ENCODE results near the gene RPS17. TPM values are rescaled to one million over a fixed set of nuclear protein-coding genes. Genes with fewer than 3 reads are reported as not detected.

The RPS17 gene
- total and polyA plus RNA-seq, 12 donors: 1,210 to 3,062 (median 1,598) TPM

DNA sequence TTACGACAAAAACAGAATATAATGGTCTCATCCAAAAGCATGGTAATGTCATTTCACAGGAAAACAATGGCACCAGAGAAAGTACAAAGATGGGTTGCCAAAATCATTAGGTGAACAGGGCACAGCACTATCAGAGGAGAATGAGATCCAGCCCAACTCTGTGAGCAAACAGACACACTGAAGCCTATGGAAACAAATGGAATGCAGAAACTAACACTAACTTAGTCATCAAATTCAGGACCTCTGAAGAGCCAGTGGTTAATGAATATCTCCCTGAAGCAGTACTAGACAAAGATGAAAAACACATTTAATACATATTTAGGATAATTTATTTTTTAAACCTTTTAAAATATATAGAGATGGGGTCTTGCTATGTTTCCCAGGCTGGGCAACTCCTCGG is 14.6 kb upstream of the RPS17 start:
- no peaks in the 10 kb centered on the region for H3K4me1 ChIP-seq (replicated peaks in 1 of 2)
- intact Hi-C loops (cut with DNase I): no loop called here
- no peak overlapping the region for H3K4me3 ChIP-seq
- no peaks in the 10 kb centered on the region for H3K36me3 ChIP-seq (replicated peaks in 1 of 2)
- no peaks in the 10 kb centered on the region for H3K27me3 ChIP-seq
- DNase-seq: no peak
- no peaks in the 10 kb centered on the region for H3K9me3 ChIP-seq (replicated peaks in 1 of 3)
- no peak overlapping the region for H3K27ac ChIP-seq
- no peak for TF ChIP-seq POLR2A (IDR thresholded peaks at IDR 0.05)
- TF ChIP-seq, protein P1, sequence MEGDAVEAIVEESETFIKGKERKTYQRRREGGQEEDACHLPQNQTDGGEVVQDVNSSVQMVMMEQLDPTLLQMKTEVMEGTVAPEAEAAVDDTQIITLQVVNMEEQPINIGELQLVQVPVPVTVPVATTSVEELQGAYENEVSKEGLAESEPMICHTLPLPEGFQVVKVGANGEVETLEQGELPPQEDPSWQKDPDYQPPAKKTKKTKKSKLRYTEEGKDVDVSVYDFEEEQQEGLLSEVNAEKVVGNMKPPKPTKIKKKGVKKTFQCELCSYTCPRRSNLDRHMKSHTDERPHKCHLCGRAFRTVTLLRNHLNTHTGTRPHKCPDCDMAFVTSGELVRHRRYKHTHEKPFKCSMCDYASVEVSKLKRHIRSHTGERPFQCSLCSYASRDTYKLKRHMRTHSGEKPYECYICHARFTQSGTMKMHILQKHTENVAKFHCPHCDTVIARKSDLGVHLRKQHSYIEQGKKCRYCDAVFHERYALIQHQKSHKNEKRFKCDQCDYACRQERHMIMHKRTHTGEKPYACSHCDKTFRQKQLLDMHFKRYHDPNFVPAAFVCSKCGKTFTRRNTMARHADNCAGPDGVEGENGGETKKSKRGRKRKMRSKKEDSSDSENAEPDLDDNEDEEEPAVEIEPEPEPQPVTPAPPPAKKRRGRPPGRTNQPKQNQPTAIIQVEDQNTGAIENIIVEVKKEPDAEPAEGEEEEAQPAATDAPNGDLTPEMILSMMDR (IDR thresholded peaks at IDR 0.05): no peak
- WGBS, 4 donors: 91 to 98% (median 93%) methylated on average over 2 of the region's 2 CpGs

DNA sequence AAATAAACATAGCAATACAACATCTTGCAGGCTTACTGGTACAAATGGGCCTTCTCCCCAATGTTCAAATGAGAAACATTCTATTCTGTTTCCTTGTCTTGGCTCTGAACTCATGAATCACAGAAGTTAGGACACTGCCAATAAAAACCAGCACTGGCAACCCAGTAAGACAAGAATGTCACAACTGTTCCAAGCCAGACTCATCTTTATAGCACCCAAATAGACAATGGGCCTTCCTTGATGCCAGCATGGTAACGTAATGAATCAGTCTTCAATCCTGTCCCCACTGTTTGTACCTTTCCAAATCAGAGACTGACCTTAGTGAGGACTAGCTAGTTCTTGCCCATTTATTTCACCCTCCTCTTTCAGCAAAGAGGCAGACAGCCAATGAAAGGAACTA is 14.1 kb upstream of the RPS17 start:
- intact Hi-C loops (cut with DNase I): no loop called here
- no peaks in the 10 kb centered on the region for H3K36me3 ChIP-seq (replicated peaks in 1 of 2)
- no peaks in the 10 kb centered on the region for H3K4me1 ChIP-seq (replicated peaks in 1 of 2)
- no peaks in the 10 kb centered on the region for H3K9me3 ChIP-seq (replicated peaks in 1 of 3)
- TF ChIP-seq, protein P1 (IDR thresholded peaks at IDR 0.05): no peak
- no peak for TF ChIP-seq POLR2A (IDR thresholded peaks at IDR 0.05)
- no peak for DNase-seq
- no peak overlapping the region for H3K4me3 ChIP-seq
- H3K27me3 ChIP-seq: no peaks in the 10 kb centered on the region
- H3K27ac ChIP-seq: no peak overlapping the region
- 79 to 95% (median 83%) methylated on average over 1 of the region's 1 CpG for WGBS, 4 donors

DNA sequence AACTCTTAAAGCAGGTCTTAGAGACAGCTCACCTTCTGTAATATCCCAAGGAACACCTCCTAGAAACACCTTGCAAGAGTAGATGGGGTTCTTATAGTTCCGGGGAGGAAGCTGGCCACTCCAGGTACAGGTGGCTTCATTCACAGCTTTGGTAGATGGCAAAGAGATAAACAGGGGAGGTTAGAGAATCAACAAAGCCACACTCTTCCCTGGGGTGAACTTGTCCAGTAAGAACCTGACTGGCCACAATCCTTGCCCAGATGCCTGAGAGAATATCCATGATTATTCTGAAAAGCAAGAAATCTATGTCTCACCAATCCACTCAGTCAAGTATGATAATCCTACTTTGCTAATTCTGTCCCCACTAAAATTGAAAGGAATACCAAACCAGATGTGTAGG is 13.6 kb upstream of the RPS17 start:
- no peak for TF ChIP-seq POLR2A (IDR thresholded peaks at IDR 0.05)
- TF ChIP-seq, protein P1 (IDR thresholded peaks at IDR 0.05): no peak
- Histone ChIP-seq H3K4me3 (no peak overlapping the region), H3K27ac (no peak overlapping the region), H3K27me3 (no peaks in the 10 kb centered on the region), H3K36me3 (replicated peaks in 1 of 2) (no peaks in the 10 kb centered on the region), H3K9me3 (replicated peaks in 1 of 3) (no peaks in the 10 kb centered on the region), H3K4me1 (replicated peaks in 1 of 2) (no peaks in the 10 kb centered on the region)
- intact Hi-C loops (cut with DNase I): no loop called here
- 64 to 96% (median 88%) methylated on average over 1 of the region's 1 CpG for WGBS, 4 donors
- DNase-seq: no peak

DNA sequence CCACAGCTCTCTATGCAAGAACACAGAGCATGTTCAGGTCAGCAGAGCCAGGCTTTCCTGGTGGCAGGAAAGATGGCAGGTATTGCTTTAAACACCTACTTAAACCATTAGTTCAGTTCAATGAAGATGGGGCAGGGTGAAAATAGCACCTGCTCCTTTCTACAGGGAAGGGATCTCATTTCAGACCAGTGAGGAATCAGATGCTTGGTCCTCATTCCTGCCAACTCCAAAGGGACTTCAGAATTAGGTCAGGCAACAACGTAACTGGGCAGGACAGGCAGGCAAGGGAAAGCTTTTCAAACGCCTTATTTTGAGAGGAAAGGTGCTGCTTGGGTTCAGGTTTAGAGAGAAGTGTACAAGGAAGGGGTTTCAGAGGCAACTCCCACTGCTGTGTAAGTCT is 12.6 kb upstream of the RPS17 start:
- no peak for TF ChIP-seq POLR2A (IDR thresholded peaks at IDR 0.05)
- TF ChIP-seq, protein P1 (IDR thresholded peaks at IDR 0.05): no peak
- intact Hi-C loops (cut with DNase I): no loop called here
- DNase-seq: peak in 1 of 7 donors; percentile 2

More for the DNA sequence above, 12.6 kb upstream of the RPS17 start:
- Histone ChIP-seq H3K27me3 (no peaks in the 10 kb centered on the region), H3K27ac (no peak overlapping the region), H3K4me1 (replicated peaks in 1 of 2) (no peaks in the 10 kb centered on the region), H3K36me3 (replicated peaks in 1 of 2) (no peaks in the 10 kb centered on the region), H3K4me3 (no peak overlapping the region), H3K9me3 (replicated peaks in 1 of 3) (no peaks in the 10 kb centered on the region)
- WGBS, 4 donors: 67 to 81% (median 78%) methylated on average over 2 of the region's 2 CpGs

Data from adrenal gland (tissue), 12 donors.